ENCODE data around the gene SLC22A12.
A peak's percentile ranks its signal among the peaks of the same experiment; 100 is the strongest.

Gene SLC22A12

DNA sequence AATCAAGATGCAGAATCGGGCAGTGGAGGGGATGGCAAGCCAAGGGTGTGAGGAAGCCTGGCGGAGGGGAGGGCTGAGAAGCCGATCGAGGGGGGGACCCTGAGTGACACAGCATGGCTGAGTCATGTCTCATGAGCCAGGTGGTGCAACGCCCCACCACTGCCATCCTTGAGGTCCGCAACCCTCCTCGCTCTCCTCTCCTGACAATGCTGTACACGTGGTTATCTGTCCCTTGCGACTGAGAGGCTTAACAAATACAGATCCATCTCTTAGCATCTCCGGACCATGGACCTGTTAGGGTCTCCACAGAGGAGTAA is 14.2 kb downstream of the SLC22A12 start:
- no peak for DNase-seq (ENCODE audit: low spot score)

DNA sequence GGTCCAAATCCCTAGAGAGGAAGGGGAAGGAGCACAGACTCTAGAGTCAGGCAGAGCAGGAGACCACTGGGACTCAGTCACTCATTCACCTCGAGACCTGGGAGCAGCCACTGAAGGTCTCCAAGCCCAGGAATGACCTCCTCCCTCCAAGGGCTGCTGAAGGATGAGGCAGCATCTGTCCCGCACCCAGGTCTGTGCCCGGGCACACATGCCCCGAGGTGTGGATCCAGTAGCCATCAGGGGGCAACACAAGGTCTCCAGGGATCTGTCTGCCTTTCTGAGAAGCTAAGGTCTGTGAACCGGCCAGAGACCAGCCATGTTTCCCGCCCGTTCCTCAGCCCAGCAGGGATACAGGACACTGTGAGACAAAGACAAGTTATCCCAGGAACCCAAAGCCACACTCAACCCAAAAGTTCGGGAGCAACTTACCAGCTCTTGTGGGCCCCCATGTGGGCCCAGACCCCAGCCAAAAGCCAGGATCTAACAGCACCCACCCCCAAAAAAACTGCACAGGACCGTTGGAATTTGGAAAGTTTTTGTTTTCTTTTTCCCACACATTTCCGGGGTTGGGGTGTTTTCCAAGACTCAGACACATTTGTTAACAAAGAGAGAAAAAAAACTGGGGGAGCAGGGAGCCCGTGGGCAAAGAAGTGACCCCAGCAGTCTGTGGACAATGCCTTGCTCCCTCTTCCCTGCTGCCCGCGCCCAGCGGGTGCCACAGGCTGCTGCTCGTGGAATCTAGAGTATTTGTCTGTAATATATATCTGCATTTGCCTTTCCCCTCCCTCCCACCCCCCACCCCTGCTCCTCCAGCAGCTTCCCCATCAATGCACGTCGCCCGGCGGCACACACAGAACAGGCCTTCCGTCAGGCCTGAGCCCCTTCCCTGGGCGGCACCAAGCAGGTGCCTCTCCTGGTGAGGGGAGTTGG is 14.9 kb downstream of the SLC22A12 start:
- DNase-seq (ENCODE audit: low spot score): no peak

DNA sequence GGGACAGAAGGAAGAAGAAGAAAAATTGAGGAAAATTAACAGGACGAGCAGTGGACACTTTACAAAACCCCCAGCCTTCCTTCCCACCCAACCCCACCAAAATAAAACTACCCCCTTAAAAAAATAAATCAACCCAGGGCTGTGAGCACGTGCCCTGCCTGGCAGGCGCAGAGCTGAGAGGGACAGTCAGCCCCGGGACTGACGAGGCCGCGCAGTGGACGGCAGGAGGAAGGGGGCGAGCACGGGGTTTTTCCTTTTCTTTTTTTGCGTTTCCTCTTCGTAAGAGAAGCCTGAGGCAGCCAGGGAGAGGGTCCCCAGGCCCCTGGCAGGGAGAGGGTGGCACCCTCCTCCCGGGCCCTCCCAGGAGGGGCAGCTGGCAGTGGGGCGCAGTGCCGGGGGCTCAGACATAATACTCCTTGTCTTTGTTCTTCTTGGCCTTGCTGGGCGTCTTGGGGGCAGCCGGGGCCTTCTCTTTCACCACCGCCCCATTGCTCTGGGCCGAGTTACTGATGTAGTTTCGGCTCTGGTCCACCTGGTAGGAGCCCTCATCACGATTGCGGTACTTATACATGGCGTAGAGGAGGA is 15.9 kb downstream of the SLC22A12 start:
- DNase-seq (ENCODE audit: low spot score): no peak

DNA sequence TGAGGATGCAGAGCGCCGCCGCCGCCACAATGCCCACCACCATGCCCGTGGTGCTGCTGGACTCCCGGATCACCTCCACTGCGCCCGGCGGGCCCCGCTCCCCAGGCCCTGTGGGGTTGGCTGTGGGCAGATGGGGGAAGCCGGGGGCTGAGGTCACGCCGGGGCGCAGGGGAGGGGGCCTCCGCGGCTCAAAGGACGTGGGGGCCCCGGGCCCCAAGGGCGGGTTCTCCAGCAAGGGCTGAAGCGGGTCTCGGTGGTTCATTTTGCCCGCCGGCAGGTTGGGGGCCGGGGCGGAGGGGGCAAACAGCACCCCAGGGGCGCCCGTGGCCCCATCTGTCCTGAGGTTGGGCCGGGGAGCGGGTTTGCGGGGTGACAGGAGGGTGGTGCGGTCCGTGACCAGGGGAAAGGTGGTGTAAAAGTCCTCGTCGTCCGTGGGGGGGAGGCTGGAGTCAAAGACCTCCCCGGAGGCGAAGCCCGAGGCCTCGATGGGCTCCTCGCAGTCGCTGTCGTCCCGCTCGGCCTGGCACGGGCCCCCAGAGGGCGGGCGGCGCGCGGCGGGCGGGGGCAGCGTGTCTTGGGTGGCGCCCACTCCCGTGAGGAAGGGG is 16.5 kb downstream of the SLC22A12 start:
- no peak for DNase-seq (ENCODE audit: low spot score)

DNA sequence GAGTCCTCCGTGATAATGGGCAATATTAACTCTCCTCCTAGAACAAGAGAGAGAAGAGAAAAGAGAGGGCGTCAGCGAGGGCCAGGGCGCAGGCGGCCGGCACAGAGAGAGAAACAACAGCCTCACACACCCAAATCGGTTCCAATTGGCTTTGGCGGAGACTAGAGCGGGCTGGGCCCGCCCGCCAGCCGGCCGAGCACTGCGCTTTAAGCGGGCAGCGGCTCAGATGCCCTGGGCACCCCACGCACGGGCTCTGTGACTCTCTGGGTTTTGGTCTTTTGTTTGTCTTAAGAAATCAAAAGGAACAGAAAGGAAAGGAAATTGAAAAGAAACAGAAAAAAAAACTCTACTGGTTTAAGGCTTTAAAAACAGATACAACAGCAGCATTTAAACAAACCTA is 17.0 kb downstream of the SLC22A12 start:
- no peak for DNase-seq (ENCODE audit: low spot score)

DNA sequence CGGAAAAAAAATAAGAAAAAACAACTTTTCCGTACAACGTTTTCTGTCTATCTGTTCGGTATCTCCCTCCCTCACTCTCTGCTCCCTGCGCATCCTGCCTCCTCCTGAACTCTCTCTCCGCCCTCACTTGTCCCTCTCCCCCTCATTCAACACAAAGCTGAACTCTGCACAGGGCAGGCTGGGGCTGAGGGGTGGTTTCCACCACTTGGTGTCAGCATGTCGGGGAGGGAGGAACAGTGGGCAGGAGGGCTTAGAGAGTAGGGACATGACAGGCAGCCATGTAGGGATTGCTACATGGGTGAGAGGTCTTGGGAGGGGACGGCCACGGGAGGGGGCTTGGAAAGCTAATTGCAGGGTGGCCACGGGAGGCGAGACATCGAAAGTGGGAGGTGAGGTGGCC is 17.6 kb downstream of the SLC22A12 start:
- DNase-seq (ENCODE audit: low spot score): no peak

DNA sequence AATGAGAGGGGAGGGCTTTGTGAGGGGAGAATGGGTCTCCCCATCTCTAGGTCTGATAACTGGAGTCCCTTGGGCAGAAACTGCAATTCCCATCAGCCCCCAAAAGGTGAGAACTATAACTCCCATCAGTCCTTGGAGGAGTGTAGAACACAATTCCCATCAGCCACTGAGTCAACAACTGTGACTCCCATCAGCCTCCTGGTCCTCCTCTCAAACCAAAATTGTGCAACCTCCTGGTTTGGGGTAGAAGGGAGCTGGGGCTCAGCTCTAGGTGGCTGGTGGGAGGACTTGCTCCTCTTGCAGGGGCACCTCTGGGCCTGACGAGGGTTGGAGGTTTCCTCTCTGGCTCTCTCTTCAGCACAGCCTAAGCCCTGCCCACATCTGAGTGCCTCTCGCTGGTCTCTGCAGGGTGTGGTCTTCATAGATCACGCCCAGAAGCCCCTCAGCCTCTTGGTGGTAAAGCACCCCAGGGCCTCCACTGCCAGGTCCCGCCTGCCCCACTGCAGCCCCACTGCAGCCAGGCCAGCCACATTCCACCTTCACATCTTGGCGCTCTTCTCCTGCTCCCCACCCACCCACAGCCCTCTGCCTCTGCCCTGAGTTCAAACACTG is 18.5 kb downstream of the SLC22A12 start:
- no peak for DNase-seq (ENCODE audit: low spot score)

DNA sequence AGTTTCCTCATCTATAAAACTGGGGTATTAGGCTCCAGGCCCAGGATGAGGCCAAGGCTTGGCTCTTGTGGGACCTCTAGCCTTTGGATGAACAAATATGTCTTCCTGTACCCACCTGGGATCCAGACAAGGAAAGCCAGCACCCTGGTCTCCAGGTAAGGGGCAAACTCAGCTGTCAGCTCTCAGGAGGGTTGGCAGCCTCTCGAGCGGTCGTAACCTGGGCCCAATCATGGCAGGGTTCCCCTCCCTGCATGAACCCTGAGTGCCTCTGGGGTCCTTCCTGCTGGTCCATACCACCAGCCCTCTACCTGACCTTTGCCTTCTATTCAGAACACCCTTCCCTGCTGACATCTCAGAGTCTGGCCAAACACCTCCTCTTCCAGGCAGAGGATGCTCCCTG is 19.6 kb downstream of the SLC22A12 start:
- DNase-seq (ENCODE audit: low spot score): no peak

DNA sequence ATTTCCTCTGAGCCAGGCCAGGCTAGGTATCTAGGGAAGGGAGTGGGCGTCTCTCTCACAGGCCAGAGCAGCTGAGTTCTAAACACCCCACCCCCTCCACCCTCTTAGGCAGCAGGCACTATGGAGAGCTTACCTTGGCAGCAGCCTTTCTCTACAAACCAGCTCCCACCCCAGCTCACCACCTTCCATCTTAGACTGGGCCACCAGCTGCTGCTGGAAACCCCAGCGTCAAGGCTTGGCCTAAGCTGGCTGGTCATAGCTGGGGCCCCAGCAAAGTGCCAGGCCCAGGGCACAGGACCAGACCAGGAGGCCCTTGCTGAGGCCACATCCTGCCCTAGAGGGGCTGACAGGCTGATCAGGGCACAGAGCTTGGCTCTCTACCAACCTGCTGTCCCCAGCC is 20.2 kb downstream of the SLC22A12 start:
- no peak for DNase-seq (ENCODE audit: low spot score)

DNA sequence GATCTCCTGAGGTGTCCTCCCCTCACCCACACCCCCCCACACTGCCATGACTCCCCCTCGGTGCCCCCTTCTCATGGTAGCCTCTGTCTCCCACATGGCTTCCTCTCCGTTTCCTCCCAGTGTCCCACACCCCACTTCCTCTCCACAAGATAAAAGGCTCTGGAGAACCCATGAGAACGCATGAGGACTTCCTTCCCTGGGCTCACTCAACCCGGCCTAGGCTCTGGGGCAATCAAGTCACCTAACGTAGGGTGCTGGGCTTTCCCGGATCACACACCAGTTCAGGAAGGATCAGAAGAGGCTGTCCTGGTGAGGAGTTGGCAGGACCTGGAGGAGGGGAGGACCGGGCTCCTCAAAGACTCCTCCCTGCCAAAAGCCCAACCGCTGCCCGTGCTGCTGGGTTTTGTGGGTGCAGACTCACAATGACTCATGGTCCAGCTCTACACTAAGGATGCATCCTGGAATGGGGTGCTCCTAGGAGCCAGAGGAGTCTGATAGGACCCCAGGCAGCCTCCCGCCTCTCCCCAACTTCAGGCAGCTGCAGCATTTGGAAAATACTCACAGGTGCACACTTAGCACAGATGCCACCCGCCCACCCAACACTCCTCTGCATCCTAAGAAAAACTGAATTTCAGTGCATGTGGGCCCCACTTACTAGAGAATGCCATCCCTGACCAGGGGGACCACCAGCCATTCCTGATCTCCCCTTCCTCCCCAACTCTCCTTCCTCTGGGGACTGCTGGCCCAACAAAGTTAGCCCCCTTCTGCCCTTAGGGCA is 21.0 kb downstream of the SLC22A12 start:
- no peak for DNase-seq (ENCODE audit: low spot score)

DNA sequence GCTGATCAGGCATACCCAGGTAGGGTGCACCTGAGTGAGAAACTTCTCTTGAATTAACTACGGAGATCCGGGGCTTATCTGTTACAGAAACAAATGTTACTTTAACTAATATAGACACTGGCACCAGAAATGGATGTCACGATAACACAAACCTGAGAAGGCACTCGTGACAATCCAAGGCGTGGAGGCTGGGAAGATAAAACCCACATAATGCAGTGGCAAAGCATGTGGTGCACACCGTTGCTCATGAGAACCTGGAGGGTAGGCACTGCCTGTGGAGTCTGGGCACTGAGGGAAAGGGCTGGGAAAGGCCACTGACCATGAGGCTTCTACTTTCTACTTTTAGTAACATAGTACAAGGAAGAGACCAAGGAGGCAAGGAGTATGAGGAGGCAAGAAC is 22.6 kb downstream of the SLC22A12 start:
- no peak for DNase-seq (ENCODE audit: low spot score)

DNA sequence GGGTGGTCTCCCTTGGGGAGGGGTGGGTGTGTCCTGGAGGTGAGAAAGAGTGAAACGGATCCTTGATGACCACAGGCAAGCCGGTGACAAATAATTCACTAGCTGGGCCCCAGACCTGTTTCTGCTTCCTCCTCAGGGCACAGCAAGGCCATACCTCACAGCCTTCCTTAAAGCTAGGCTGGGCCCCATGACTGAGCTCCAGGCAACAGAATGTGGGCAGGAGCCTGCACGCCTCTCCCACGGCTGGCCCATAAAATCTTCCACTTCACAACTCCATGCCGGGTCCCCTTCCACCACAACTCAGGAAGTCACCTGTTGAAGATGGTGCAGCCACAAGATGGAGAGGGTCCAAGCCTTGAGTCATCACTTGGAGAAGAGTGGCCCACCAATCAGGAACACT is 23.9 kb downstream of the SLC22A12 start:
- DNase-seq (ENCODE audit: low spot score): no peak

DNA sequence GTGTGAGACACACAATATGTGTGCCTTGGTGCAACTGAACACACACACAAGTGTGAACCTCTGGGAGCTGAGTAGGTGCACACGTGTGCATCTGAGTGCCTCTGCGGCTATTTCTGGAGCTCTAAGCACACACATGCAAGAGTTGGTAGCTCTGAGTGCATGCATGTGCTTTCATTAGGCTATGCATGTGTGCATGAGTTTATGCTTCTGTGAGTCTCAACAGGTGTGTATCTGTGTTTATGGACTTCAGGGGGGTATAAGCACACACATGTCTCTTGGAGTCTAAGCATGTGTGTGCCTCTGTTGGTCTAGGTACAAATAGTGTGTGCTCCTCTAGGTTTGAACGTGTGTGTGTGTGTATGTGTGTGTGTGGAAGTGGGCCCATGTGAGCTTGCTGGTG is 25.8 kb downstream of the SLC22A12 start:
- no peak for DNase-seq (ENCODE audit: low spot score)

DNA sequence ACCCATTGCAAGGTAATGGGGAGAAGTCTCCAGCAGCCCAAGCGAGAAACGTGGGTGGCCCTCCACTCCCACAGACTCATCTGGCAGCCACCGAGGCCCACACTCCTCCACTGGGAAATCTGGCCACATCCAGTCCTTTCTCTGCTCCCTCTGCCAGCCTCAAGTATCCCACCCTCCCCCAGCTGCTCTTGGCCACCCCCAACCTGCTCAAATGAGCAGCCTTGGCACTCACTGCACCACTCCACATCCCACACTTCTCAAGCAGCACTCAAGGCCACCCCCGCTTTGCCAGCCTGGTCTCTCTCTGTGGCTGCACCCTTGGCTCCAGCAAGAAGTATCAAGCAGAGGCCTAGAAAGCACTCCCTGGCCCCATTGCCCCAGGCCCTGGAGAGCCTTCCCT is 28.2 kb downstream of the SLC22A12 start:
- DNase-seq (ENCODE audit: low spot score): no peak

DNA sequence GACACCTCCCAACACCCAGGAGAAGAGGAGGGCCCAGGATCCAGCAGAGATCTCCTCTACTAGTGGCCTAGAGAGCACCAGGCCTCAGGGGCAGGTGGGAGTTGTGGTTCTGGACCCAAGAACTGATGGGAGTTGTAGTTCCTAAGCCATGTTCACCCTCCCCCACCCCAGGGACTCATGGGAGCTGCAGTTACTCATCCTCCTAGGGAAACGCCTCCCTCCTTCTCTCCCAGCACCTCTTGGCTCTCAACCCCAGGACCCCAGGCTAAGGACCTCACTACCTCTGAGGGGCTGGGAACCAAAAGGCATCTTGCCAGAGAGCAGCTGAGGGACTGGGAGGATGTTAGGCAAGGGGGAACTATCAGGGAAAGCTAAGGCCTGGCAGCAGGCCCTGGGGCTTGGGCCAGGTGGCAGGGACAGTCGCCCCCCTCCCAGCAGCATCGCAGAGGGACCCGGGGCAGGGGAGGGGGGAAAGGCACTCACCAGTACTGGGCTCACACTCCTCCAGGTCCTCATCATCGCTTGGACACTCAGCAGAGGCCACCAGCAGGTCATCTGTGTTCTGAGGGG is 28.9 kb downstream of the SLC22A12 start:
- peak; percentile 43 for DNase-seq (ENCODE audit: low spot score)

DNA sequence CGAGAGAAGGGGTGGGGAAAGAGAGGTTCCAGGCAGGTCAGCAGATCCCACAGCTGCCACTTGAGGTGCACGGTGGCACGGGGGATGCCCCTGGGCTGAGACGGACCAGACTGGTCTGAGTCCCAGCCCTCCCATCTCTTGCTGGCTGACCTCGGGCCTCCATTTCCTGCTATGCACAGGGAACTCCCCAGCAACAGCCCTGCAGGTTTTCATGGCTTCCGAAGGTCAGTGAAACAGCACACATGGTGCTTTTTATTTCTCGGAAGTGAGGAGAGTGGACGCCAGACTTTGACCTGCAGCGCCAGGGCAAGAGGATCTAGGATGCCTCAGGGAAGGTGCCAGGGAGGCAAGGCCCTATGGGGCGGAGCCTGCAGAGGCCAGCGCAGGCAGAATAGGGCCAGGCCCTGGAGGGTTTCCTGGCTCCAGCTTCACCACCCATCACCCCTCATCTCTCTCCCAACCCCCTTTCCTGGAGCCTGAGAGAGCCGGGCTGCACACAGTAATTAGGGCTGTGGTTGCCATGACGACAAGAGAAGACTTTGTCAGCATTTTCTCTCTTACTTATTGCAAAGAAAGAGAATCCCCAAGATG is 29.5 kb downstream of the SLC22A12 start:
- DNase-seq (ENCODE audit: low spot score): no peak

DNA sequence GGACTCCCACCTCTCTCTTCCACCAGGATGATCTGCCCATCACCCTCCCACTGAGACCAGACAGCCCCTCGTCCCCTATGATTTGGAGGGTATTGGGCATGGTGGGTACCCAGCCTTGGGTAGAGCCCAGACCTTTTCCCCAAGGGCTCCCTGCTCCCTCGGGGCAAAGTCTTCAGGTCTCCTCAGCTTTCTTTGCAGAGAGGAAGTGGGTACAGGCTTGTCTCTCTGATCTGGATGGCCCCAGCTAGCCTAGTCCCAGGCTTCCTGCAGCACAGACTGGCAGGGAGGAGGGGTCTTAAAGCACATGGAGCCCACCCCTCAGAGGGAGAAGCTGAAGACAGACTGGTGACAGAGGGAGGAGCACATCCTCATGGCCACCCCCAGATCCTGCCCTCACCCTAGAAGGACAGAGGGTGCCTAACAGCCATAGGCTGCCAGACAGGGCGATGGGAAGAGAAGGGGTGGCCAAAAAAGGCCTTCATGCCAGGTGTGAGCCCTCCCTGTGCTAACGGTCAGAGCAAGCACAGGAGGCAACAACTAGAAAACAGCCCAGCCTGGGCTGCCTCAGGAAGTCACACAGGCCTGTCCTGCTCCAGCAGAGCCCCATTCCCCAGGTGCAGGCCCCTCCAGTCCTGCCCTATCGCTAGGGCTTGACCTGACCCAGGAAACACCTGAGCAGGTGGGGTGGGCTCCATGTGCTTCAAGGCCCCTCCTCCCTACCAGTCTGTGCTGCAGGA is 30.4 kb downstream of the SLC22A12 start:
- DNase-seq (ENCODE audit: low spot score): no peak

DNA sequence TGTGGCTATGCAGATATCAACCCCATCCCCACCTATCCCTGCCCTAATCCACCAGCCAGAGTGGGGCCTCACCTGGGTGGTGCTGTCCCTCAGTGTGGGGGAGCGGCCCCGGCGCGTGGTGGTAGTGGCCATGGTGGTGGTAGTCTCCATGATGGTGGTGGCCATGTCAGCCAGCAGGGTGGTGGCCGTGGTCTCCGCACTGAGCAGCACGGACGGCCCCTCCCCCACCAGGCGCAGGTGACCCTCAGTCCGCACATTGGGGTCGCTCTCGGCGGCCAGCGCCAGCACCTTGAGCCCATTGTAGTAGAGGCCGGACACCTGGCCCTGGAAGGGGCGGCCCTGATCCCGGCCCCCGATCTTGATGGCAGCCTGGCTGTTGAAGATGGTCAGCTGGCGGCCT is 31.7 kb downstream of the SLC22A12 start:
- DNase-seq (ENCODE audit: low spot score): no peak

DNA sequence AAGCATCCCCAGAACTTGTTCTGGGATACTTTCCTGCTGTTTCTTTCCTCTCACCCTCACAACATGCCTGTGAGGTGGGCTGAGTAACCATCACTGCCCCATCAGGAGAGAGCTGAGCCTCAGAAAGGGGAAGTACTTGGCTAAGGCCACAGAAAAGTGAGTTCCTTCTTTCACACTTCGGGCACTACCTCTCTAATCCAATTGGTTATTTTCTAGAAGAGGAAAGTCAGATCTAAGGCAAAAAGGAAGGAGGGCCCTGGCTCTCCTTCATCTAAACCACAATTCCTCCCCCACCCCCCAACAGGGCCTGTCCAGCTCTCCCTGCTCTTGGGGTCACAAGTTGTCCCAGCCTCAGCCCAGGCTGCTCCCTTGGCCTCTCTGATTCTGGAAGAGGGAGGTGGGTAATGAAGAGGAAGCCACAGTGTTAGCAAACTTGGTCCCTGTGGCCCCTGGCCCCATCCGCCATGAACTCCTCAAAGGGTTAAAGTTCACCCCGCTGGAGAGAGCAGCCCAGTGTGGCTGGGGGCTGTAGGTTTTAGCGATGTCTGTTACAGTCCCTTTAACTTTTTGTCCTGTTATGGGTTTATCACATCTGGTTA is 34.0 kb downstream of the SLC22A12 start:
- no peak for DNase-seq (ENCODE audit: low spot score)

DNA sequence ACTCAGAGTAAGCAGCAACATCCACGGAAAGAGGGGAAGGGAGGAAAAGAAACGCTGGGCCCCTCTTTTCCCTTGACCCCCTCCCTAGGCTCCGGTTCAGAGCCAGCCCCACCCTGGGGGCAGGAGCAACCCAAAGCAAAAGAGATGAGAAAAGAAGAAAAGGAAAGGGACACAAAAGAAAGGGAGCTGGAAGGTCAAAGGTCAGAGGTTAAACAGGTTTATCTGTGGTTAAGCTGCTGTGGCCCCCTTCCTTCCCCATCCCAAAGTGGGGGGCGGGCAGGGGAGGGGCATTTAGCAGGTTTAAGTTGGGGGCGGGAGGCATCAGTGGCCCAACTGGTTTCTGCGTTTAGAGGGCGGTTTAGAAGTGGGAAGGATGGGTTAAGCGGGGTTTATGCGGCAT is 35.6 kb downstream of the SLC22A12 start:
- no peak for DNase-seq (ENCODE audit: low spot score)
